HG03521 (cell line): ENCODE results near the gene LRATD1.
A peak's percentile ranks its signal among the peaks of the same experiment; 100 is the strongest.

ENCODE experiments used
- ATAC-seq: cut with Tn5 transposase; IDR thresholded peaks from one replicate; pipeline ENCODE4 v1.9.1; 2021; ENCODE audit warnings: mild to moderate bottlenecking, moderate library complexity; ENCODE audit not compliant: unreplicated experiment

Gene LRATD1

DNA sequence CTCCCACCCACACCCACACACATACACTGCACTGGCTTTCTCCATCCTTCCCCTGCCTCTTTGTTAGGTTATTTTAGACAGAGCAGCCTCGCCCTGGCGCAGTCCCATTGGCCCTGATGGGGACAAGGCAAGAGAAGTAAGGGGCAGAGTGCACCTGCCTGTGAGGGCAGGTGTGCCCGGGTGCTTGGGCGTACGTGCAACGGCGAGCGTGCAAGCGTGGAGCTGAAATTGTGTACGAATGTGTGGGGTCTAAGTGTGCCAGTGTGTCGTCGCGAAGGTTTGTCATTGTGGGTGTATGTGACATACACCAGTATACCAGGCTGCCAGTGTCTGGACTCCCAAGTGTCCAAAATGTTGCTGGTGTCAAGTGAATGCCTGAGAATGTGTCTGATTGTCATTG, 544 bp downstream of the LRATD1 start:
- no peak for ATAC-seq

DNA sequence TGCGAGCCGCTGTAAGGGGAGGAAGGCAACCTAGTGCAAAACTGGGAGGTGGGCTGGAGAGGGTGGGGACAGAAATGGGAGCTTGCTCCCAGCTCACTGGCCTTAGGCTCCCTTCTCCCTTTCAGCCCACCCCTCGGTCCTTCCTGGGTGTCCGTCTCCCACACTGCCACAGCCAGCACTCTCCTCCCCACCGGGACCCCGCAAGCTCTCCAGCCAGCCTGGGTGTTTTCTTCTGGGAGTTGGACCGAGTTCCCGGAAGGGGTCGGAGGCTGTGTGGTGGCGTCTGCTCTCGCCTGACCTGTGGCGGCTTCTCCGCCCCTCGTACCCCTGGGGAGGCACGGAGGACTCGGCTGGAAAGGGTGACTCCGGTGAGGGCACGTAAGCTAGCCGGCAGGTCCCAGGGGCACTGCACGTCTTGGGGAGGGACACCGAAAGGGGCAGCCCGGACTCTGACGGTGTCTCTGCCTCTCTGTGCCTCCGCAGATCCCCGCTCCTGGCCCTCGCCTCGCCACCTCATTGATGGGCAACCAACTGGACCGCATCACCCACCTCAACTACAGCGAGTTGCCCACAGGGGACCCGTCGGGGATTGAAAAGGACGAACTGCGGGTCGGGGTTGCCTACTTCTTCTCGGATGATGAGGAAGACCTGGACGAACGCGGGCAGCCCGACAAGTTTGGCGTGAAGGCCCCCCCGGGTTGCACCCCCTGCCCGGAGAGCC, 1.1 kb downstream of the LRATD1 start:
- ATAC-seq = no peak

DNA sequence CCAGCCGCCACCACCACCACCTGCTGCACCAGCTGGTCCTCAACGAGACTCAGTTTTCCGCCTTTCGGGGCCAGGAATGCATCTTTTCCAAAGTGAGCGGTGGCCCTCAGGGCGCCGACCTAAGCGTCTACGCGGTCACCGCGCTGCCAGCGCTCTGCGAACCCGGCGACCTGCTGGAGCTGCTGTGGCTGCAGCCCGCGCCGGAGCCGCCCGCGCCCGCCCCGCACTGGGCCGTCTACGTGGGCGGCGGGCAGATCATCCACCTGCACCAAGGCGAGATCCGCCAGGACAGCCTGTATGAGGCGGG, 1.6 kb downstream of the LRATD1 start:
- no peak for ATAC-seq

DNA sequence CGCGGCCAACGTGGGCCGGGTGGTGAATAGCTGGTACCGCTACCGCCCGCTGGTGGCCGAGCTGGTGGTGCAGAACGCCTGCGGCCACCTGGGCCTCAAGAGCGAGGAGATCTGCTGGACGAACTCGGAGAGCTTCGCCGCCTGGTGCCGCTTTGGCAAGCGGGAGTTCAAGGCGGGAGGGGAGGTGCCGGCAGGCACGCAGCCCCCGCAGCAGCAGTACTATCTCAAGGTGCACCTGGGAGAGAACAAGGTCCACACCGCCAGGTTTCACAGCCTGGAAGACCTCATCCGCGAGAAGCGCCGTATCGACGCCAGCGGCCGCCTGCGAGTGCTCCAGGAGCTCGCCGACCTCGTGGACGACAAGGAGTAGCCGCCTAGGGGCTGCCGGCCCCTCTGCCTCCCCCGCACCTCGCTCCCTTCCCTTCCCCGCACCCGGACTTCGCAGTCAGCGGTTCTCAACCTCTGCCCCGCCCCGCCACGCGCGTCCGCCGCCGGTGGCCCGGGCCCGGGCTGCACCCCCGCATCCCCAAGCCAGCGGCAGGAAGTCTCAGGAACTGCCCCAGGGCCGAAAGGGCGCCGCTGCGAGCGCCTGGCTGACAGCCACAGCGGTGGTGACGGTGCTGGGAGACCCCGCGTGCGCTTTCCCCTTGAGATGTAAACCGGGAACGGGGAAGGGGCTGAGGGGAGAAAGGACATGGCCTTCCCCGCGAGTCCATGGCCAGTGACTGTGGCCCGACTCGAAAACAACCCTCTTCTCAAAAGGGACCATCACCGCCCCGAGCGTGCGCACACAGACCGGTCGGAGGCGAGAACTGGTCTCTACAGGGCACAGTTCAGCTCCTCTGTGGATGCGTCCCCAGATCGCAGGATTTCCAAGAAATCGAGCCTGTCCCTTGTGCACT, 2.2 kb downstream of the LRATD1 start:
- no peak for ATAC-seq

DNA sequence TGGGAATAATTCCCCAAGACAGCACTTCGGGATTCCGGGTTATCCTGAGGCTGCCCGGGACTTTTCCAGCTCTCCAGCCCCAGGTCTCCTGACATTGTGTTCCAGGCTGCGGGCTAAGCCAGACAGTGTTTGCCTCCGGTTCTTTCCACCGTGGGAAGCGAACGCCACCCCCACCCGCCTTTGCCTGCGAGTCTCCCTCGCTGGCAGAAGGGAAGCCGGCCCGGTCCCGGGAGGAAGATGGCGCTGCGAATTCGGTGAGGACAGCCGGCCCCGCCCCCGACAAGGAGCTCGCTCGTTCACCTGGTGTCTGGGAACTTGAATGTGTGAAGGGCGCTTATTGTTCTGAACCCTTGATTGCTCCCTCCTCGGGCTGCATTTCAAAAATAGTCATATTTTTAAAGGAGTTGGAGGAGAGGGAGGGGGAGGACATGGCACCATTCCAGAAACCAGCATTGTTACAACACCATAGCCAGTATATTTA, 2.9 kb downstream of the LRATD1 start:
- ATAC-seq = no peak

DNA sequence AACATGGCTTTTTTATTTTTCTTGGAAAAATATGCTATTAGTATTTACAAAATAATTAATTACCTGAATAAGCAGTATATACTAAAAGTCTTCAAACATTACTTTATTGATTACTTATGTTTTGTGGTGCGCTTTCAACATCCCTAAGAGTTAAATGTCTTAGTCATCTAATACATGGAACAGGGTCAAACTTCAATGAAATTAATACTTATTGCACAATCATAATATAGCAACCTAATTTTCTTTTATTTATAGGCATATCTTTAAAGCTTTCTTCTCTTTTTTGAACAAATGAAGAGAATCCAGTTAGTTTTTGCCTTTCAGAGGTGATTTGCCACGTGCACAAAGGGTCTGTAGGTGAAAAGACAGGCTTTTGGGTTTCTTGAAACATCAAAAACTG, 6.0 kb downstream of the LRATD1 start:
- ATAC-seq = no peak

DNA sequence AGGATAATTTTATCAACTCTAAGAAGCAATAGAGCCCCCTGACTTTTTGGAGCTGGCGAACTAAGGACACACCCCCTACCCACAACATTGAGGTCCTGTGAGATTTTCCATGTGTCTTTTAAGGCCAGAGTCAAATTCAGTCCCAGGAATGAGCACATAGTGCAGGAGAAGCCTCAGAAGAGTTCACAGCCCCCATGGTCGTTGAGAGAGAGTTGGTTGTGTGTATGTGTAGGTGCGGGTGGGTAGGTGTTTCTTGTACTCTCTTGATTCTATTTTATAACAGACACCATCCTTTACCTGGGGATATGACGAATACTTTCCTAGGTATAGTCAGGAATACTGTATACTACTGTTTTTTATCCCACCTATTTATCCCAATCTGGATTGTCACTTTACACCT, 8.6 kb downstream of the LRATD1 start:
- no peak for ATAC-seq

DNA sequence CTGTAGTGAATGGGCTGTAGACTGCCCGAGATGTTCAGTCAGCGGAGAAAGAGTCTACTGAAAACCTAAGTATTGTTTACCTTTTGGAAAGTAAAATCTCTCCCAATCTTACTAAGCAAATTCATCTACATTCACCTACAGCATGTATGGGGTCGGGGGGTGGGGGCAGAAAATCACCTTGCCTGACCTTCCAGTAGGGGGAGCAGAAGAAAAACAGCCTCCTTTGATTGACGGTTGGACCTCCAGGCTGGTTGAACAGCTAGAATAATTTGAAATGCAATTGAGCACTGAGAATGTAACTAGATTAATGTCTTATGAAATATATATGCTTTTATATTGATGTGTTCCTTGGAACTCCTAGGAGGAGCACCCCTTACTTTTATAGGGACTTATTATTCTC, 10.0 kb downstream of the LRATD1 start:
- no peak for ATAC-seq

DNA sequence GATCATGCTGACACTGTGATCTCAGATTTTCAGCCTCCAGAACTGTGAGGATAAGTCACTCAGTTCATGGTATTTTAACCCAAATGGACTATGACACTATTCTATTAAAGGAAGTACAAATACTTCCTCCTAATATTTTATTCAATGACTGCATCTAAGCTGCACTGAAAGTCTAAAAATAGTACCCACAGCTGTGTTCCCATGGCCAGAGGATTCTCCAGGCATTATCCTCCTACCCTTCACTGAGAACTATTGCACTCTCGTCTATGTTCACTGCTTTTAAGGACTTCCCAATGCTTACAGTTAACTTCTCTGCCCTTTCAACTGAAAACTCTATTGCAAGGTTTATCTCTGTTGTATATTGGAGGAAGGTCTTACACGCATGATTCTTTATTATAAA, 15.2 kb downstream of the LRATD1 start:
- ATAC-seq = no peak

DNA sequence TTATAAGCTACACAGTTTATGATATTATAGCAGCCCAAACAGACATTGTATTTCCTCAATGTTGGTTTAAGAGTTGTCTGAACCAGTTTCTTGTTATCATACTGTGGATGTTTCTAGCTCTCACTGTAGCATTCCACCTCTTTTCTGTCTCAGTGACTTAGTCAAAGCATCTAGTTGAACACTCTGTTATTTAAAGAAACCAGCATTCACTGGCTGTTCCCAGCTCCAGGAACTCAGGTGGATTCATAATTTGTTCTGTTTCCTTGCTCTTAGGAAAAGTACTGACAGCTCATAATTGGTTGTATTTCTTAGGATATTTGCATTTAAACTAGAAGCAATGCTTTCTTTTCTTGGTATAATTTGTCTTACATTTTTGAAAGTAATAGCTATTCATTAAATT, 17.5 kb downstream of the LRATD1 start:
- no peak for ATAC-seq

DNA sequence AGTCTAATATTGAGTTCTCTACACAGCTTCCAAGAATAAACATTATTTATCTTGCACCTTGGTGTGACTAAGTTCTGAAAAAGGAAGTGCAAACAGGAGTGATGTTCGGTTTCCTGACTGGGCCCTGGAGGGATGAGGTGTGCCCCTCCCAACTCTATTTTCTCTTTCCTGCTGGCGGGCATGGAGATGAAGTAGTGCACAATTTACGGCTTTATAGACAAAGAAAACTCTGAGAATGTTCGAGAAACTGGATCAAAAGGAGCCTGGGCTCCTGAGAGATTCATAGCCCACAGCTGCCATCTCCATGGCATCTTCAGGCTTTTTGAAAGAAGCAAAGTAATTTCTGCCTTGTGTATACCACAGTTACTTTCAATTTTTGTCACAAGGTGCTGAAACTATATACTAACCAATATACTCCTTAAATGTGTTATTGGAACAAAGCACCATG, 22.3 kb downstream of the LRATD1 start:
- peak; percentile 80 for ATAC-seq

DNA sequence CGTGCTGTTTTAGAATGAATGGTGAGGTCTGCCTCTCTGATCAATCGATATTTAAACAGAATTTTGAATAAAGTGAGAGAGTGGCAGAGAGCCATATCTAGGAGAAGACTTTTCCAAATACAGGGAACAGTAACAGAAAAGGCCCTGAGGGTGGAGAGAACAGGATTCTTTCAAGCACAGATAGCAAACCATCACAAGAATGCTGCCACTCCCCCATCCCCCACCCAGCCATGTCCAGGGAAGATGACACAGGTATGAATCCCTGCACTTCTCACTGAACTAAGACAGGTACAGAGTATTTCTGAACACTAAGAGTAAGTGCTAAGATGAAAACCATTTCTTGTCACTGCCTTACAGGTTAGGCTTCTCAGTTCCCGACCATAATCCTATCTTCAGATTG, 23.6 kb downstream of the LRATD1 start:
- ATAC-seq = no peak

DNA sequence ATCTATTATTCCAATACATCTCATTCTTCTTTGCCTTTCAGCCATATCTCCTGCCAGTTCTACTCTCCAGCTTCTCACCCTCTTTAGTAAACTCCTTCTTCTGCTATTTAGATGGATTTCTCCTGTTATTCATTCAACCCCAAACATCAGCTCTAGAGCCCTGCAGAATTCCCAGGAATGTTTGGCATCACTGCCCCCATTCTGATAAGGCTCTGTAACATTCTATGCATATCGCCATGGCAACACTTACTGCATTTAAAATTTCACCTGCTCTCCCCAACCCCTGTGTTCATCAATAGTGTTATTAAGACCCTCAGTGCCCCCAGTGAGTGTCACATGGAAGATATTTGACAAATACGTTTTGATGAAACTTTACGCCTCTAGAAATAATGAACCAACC, 28.6 kb downstream of the LRATD1 start:
- no peak for ATAC-seq

DNA sequence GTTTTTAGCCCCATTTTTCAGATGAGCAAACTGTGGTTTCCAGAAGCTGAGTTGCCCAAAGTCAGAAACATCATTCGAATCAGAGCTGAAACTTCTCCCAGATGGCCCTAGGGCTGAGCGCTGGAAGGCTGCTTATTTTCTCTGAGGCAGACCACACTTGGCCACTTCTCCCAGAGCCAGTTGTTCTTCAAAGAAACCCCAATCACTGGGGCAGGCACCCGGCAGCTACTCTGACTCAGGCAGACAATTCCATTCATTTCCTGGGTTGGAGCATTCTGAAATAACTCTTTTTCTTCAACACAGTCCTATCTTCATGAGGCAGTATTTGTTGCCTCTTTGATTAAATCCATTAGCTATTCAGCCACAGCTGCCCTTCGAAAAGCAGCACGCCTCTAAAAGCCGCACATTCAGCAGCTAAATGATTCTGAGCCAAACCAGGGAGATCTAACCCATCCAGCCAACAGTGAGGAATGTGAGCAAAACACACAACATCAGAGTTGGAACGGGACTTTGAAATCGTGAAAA, 40.9 kb downstream of the LRATD1 start:
- no peak for ATAC-seq

DNA sequence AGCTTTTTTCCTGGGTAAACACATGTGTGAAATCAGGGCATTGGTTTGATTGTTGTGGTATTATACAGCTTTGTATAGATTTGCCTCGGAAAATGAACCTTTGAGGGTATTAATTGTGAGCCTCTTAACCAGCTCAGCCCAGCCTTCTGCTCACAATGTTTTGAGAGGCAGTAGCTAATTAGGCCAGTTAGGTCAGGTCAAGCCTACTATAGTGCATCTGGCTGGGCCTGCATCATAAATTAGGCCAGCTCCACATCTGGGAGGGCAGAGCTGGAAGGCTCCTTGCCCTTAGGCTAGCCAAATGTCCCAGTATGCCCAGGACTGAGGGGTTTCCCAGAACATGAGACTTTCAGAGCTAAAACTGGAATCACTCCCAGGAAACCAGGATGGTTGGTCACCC, 43.0 kb downstream of the LRATD1 start:
- ATAC-seq = no peak

DNA sequence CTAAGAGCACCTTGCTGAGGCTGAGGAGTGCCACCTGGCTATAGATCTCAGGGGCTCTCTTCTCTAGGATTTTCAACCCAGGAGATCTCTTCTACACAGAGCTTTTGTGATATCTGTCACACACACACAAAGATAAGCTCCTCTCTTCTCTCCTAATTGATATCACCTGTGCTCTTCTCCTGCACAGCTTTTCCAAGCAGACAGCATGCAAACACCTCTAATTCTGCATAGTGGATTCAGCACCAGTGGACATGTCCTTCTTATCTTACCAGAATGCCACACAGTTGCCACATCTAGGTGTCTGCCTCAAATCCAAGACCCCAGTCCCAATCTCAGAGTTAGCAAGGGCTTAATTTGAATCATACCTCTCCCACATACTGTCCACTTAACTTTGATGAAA, 43.9 kb downstream of the LRATD1 start:
- ATAC-seq = no peak

DNA sequence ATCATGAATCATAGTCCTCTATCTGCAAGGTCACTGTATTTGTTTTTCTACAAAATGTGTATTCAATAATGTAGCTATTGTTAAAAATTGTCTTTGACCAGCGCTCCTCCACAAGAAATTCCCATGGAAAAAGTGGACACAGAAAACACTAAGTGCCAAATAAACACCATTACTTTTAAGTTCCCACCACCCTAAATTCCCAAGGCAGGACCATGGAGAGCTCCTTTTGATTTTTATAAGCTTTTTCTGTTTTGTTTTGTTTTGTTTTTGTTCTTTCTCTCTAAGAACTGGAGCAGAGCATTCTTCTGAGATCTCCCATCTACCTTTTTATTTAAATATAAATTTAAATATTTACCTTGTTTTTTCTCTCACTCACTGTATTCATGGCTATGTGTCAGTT, 44.5 kb downstream of the LRATD1 start:
- no peak for ATAC-seq

DNA sequence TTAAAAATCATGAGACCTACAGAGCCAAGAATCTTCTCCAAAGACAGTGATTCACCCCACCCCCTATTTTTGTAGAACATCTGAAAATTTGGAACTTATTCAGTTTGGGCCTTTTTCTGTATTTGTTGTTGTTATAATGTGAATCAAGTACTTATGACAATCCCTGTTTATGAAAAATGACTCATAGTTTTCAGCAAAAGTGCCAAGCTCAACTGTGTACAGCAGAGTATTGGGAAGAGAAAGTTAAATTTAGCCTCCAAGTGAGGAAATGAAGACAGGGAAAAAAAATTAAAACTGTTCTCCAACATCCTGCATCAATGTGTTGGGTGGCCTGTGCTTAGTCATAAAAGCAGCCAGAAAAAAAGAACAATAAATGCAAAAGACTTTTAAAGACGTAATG, 46.2 kb downstream of the LRATD1 start:
- no peak for ATAC-seq

DNA sequence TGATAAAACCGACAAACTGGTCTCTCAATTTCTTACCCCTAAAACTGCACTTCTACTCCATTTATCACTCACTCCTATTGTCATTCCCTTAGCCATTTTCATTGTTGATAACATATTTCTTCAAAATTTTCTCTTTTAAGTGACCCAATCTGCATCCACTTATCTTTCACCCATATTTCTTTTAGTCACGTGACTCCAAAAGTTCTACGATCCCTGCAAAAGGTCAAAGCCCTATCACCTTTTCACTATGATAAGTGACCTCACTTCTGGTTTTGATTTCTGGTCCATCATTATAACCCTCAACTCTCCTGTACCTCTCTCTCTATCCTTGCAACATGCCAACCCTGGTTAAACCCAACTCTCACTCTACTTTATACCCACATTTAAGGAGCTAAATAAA, 49.1 kb downstream of the LRATD1 start:
- no peak for ATAC-seq
